ENCODE measurements around the gene HLA-DMA. TPM values are rescaled to one million over a fixed set of nuclear protein-coding genes. Genes with fewer than 3 reads are reported as not detected.

HLA-DMA gene
- total and polyA plus RNA-seq, 9 of the 15 experiments (the other 6 are each of a cell fraction or from before 2014, with no cell fraction given): 0.13 to 0.83 (median 0.51) TPM

GRCh38 chr6:32968093-32968866 lies 15.4 kb upstream of the HLA-DMA start, which contains the start of gene BRD2 (continued):
- no peak for TF ChIP-seq CEBPZ (IDR thresholded peaks at IDR 0.05; ENCODE audit: borderline replicate concordance, low read depth, low read length)
- peak; percentile 85; the same call in 1 of the 2 replicates for TF ChIP-seq NBN (IDR thresholded peaks at IDR 0.05; ENCODE audit: low read depth)
- no peak; a peak in 1 of 4 replicates for TF ChIP-seq KDM4B (IDR thresholded peaks at IDR 0.05; ENCODE audit: borderline replicate concordance in 2 of 2, low read depth in 1 of 2)
- no peak for TF ChIP-seq RFX1 (IDR thresholded peaks at IDR 0.05)
- no peak; the same call in 1 of the 2 replicates for TF ChIP-seq MIER1 (IDR thresholded peaks at IDR 0.05; ENCODE audit: low read depth)
- TF ChIP-seq CHAMP1 (IDR thresholded peaks at IDR 0.05): no peak
- no peak for TF ChIP-seq HMBOX1 (IDR thresholded peaks at IDR 0.05)
- peak; percentile 94 for TF ChIP-seq CREB3L1 (IDR thresholded peaks at IDR 0.05; ENCODE audit: borderline replicate concordance, low read depth)
- TF ChIP-seq SMAD4 (CRISPR knock-in tag; conservative IDR thresholded peaks at IDR 0.05): peak; percentile 86
- TF ChIP-seq ATF1 (CRISPR knock-in tag; IDR thresholded peaks at IDR 0.05): no peak
- TF ChIP-seq ATF1 (tag; IDR thresholded peaks at IDR 0.05): peak; percentile 81
- TF ChIP-seq MAFK (IDR thresholded peaks at IDR 0.05; ENCODE audit: low read length): no peak
- TF ChIP-seq ZNF263 (CRISPR knock-in tag; IDR thresholded peaks at IDR 0.05; ENCODE audit: borderline replicate concordance): peak; percentile 83
- peak; percentile 92 for TF ChIP-seq NFRKB (IDR thresholded peaks at IDR 0.05; ENCODE audit: low read depth)
- peak; percentile 51 for TF ChIP-seq PHF20 (IDR thresholded peaks at IDR 0.05; ENCODE audit: partially characterized antibody)
- no peak for TF ChIP-seq E4F1 (CRISPR knock-in tag; IDR thresholded peaks at IDR 0.05; ENCODE audit: borderline replicate concordance)
- TF ChIP-seq EP400 (IDR thresholded peaks at IDR 0.05): no peak

Measured in K562 (cell line).